Epidermal melanocyte (primary cell): Measurements from ENCODE around the gene ZNF385C.
A peak's percentile ranks its signal among the peaks of the same experiment; 100 is the strongest.

Source experiments
- DNase-seq: peaks from one replicate; pipeline ENCODE4 v3.0.0; 2011; ENCODE audit warnings: low spot score; ENCODE audit not compliant: insufficient read length

The ZNF385C gene

DNA sequence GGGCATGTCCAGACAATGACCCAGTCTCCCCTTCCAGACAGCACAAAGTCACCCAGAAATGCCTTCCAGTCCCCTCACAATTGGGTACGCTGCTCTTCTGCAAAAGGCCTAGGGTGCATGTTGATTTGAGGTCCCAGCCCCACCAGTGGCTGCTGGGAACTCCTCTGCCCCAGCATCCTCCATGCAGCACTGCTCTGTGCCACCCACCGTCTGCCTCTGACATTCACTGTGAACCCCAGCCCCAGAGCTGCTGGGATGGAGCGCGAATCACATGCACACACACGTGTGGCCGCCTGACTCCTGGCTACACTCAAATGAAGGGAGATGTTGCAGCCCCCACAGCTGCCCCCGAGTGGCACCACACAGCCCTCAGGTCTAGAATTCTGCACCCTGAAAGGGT is 46.6 kb downstream of the ZNF385C start:
- DNase-seq, result no peak

DNA sequence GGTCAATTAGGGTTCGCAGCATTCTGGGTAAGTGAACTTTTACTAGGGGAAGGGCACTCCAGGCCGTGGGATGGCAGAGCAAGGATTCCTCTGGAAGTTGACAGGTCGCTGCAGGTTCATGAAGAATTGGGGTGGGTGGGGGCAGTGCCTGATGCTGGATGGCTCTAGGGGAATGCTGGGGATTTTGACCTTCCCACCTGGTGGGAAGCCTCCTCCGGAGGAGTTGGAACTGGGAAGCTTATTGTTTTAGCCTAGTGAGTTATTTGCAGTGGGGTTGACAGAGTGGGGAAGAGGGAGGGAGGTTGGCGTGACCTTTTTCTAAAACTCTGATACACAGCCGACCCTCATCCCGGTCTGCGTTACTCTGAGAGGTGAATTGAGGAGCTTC is 47.3 kb downstream of the ZNF385C start:
- no peak for DNase-seq

- peak; percentile 73 for DNase-seq
Observed at GRCh38 chr17:42050393-42051012, 47.8 kb downstream of the ZNF385C start, which contains the start of gene C17orf113. Gene C17orf113, minus strand, starts transcription at chr17:42050601. Its CDS starts 7,225 bp downstream, at chr17:42043376.

GRCh38 chr17:42049834-42050392 is 48.4 kb downstream of the ZNF385C start:
- DNase-seq, result no peak

- no peak for DNase-seq
Observed at GRCh38 chr17:42047343-42047742, 50.9 kb downstream of the ZNF385C start.

- no peak for DNase-seq
Observed at GRCh38 chr17:42045719-42046118, 52.6 kb downstream of the ZNF385C start.

DNA sequence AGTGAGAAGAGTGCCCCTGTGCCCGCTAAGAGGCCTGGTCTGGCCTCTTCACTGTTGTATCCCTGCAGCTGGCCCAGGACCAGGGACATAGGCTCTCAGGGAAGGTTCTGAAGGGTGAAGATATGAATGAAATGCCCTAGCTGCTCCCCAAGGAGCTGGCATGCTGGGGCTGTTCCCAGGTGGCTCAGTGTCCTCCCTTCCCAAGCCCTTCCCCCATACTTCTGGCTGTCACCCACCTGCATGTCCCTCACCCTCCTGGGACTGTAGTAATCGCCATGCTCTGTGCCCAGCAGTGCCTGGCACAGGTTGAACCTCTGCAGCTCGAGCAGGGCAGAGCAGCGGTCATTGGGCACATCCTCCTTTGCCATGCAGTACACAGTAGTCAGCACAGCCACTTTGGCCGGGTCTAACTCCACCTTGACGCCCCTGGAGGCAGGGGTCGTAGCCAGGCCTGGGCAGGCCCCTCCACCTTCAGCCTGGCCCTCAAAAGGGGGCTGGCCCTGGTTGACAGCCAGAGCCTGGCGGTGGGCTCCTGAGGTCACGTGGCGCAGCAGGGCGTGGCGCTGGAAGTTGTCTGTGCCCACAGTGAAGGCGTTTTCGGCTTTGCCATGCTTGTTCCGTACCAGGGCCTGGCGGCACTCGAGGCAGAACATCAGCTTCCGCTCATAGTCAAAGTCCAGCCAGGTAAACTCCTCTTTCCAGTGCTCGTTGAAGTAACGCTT is 55.5 kb downstream of the ZNF385C start:
- DNase-seq, result no peak

- no peak for DNase-seq
Observed at GRCh38 chr17:42041619-42042018, 56.7 kb downstream of the ZNF385C start.

DNA sequence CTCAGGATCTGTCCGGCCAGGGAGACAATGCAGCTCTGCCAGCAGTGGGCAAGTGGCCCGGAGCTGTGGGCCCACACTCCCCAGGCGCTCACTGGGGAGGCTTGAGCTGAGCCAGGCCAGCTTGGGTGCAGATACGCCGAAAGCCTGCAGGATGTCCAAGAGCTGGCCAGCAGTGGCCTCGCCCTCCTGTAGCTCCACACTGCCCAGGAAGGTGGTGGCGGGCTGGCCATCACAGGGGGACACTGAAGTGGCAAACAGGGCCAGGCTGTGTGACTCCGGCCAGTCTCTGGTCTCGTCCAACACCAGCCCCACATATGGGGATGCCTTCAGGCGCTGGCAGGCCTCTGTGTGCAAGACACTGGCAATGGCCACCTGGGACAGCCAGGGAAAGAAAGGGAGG is 57.5 kb downstream of the ZNF385C start:
- no peak for DNase-seq

DNA sequence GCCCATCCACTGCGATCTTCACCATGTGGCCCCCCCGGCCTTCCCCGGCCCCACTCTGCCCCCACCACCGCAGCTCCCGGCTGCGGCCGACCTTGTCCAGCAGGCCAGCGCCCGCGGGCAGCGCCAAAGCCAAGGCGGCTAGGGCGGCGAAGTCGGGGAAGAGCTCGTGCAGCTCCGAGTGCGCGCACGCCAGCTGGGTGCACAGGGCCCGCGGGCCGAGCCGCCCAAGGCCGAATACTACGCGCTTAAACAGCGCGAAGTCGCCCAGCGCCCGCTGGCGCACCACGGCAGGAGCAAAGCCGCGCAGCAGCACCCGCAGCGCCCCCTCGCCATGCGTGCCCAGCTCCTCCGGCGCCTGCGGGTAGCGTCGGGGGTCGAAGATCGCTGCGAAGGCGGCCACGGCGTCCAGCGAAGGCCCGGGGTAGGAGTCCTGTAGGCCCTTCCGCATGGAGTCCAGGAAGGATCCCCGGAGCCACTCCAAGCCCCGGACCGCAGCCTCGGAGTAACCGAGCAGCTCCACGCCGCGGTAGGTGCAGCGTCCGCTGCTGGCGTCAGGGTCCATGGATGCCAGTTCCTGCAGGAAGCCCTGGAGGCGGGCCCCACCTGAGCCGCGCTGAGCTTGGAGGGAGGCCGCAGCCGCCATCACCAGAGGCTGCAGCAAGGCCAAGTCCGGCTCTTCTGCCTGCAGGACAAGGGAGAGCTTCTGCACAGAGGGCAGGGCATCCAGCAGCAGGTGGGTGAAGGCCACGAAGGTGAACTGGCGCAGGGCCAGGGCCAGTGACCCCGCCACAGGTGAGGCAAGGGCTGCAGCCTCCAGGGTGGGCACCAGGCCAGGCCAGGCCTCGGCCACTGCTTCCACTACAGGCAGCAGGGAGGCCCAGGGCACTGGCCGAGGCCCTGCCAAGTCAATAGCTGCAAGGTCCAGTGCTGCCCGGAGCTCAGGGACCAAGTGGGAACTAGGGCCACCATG is 58.2 kb downstream of the ZNF385C start:
- DNase-seq, result no peak

GRCh38 chr17:42038221-42038973 is 59.9 kb downstream of the ZNF385C start:
- no peak for DNase-seq

DNA sequence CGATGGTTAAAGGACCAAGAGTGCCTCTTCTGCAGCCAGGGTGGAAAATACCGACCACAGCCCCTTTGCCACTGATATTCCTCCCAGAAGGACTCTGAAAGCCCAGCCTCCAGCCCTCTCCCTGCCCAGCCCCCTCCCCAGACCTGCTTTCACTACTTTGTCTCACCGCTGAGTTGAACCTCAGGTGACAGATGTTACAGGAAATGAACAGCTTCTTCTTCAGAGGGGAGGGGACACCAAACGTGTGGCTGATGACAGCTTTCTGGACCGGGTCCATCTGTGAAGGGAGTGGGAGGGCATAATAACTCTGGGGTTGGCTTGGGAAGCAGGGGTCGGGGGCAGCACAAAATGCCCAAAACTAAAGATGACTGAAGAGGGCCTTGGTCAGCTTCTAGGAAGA is 64.2 kb downstream of the ZNF385C start:
- no peak for DNase-seq

- DNase-seq, result no peak
Observed at GRCh38 chr17:42031584-42031983, 66.7 kb downstream of the ZNF385C start.

DNA sequence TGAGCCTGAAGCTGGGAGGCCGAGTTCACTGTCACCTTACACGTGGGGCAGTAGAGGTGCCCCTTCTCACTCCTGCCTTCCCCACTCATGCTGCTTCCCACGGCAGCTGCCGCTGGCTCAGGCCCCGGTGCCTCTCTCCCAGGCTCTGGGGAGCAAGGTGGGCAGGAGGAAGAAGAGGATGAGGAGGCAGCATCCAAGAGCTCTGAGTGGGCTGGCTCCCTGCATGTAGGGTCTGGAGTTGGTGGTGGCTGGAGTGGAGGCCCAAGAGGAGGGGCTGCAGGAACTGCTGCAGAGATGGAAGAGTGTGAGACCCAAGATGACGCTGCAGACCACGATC is 69.5 kb downstream of the ZNF385C start:
- no peak for DNase-seq

DNA sequence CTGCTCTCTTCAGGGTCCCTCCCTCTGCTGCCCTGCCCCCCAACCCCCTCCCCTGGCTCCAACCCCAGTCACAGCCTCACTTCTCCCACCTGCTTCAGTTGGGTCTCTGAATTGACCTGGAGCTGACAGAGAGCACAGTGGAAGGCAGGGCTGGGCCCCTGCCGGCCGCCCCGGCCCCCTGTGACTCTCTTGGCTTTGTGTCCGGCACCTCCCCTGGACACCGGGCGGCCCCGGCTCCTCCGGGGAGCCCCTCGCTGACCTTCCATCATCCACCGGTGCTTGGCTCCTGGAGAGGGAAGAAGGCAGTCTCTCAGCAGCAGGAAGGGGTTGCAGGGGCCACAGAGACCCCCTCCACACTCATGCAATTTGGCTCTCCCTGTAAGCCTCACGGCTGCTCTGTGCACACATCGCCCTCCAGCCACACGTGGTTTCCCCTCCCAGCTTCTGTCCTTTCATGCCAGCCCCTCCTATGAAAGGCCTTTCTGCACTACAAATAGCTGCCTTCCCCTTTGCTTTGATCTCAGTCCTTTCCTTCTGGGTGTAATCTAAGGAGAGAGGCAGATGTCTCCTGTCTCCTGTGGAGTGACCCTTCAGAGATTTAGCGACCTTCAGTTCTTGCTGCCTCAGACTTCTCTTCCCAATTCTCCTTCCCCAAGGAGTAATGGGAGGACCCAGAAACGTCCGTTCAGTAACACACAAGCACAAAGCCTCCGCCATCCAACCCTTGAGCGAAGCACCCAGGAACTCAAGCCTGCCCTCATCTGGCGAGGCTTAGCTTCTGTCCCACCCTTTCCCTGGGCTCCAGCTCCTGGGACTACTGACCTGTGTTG is 70.1 kb downstream of the ZNF385C start:
- DNase-seq, result no peak

DNA sequence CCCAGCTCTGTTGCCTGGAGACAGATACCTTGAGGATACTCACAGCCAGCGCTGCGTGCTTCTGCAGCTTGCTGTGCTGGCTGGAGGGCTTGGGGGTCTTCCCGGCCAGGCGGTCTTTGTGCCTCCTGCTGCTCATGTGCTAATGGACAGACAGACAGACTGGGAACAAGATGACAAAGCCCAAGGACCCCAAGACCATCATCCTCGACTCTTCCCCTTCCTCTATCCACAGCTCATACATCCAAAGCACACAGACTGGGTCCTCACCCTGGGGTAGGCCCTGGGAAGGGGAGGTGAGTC is 70.7 kb downstream of the ZNF385C start:
- no peak for DNase-seq

GRCh38 chr17:42026857-42027589 is 71.2 kb downstream of the ZNF385C start:
- no peak for DNase-seq

DNA sequence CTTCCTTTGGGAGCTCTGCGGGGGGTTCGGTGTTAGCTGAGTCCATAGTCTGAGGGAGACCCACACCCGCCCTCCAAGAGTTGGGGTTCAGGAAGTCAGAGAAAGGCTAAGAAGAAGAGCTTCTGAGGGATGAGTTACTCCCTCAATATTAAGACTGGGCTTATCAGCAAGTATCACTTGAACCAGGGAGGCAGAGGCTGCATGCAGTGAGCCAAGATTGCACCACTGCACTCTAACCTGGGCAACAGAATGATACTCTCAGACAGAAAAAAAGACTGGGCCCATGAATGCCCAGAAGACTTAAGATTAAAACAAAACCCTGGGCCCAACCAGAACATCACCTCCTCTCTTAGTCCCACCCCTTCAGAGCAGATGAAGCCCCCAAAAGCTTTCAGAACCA is 72.3 kb downstream of the ZNF385C start:
- DNase-seq, result no peak

DNA sequence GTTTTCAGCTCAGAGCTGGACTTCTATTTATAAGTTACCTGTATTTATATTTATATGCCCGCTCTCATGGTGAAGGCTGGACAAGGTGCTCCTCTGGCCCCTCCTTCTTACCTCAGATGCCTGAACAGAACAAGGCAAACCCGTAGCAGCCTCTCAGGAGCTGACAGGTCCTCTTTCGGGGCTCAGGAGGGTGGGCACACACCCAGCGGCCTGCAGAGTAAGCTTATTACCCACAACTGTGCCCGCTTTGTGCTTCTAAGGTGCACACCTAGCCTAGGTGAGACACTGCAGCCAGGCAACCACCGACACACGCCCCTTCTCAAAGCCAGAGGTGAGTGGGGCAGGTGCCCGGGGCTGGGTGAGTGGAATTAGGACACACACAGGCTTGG is 73.1 kb downstream of the ZNF385C start:
- no peak for DNase-seq
